Measurements from ENCODE around the gene NPC1.

Gene NPC1

GRCh38 chr18:23570912-23571504, 15.3 kb downstream of the NPC1 start:
- no peak overlapping the region for H3K4me3 ChIP-seq
- H3K27ac ChIP-seq: no peak overlapping the region
- DNase-seq (ENCODE audit: low spot score): no peak
- no peak for TF ChIP-seq CTCF (IDR thresholded peaks at IDR 0.05)

- no peak for DNase-seq (ENCODE audit: low spot score)
- H3K4me3 ChIP-seq: no peak overlapping the region
- no peak overlapping the region for H3K27ac ChIP-seq
- TF ChIP-seq CTCF (IDR thresholded peaks at IDR 0.05): no peak
These were observed 16.8 kb downstream of the NPC1 start for GRCh38 chr18:23569299-23570063.

- no peak for DNase-seq (ENCODE audit: low spot score)
- no peak for TF ChIP-seq CTCF (IDR thresholded peaks at IDR 0.05)
- Histone ChIP-seq H3K27ac (no peak overlapping the region), H3K4me3 (no peak overlapping the region)
These were observed 17.8 kb downstream of the NPC1 start for GRCh38 chr18:23568281-23569138.

GRCh38 chr18:23567671-23568070, 18.6 kb downstream of the NPC1 start:
- no peak for TF ChIP-seq CTCF (IDR thresholded peaks at IDR 0.05)

GRCh38 chr18:23565916-23566547, 20.3 kb downstream of the NPC1 start:
- Histone ChIP-seq H3K4me3 (no peak overlapping the region), H3K27ac (no peak overlapping the region)
- DNase-seq (ENCODE audit: low spot score): no peak
- TF ChIP-seq CTCF (IDR thresholded peaks at IDR 0.05): no peak

More at GRCh38 chr18:23567671-23568070, 18.6 kb downstream of the NPC1 start:
- no peak overlapping the region for H3K27ac ChIP-seq
- no peak for DNase-seq (ENCODE audit: low spot score)
- H3K4me3 ChIP-seq: no peak overlapping the region

- TF ChIP-seq CTCF (IDR thresholded peaks at IDR 0.05): no peak
- no peak for DNase-seq (ENCODE audit: low spot score)
- Histone ChIP-seq H3K27ac (no peak overlapping the region), H3K4me3 (no peak overlapping the region)
These were observed 22.8 kb downstream of the NPC1 start for GRCh38 chr18:23563377-23564043.
